Psoas muscle (tissue), 8 donors: Measurements from ENCODE around the gene PDAP1. TPM values are rescaled to one million over a fixed set of nuclear protein-coding genes. Genes with fewer than 3 reads are reported as not detected.
A peak's percentile ranks its signal among the peaks of the same experiment; 100 is the strongest.

Experiments
- ATAC-seq, 4 donors: fragments of 200-7000 bp; cut with Tn5 transposase; one replicate each; pipeline ENCODE4 v1.9.1; 2020; ENCODE audit warnings: moderate library complexity in 3 of 4, mild to moderate bottlenecking in 2 of 4
- DNase-seq, 2 donors: peaks; one replicate each; pipeline ENCODE4 v3.0.0-alpha.2; 2020
- H3K27ac ChIP-seq: fragments of 200-600 bp; one replicate; pipeline ENCODE4 v1.8.0; 2022
- H3K27me3 ChIP-seq, 3 donors: fragments of 200-600 bp in 1 of 3; one replicate each; pipeline versions ENCODE4 v1.6.1 to v1.8.0; 2013 to 2022; ENCODE audit warnings: low read length in 2 of 3, mild to moderate bottlenecking in 2 of 3, moderate library complexity in 1 of 3; ENCODE audit not compliant: insufficient read depth in 3 of 3
- H3K36me3 ChIP-seq, 2 donors: fragments of 200-600 bp in 1 of 2; one replicate each; pipeline versions ENCODE4 v1.6.1 to v1.8.0; 2013 to 2022; ENCODE audit warnings: low read depth in 1 of 2, mild to moderate bottlenecking in 1 of 2, moderate library complexity in 1 of 2; ENCODE audit not compliant: insufficient read depth in 1 of 2
- H3K4me1 ChIP-seq: fragments of 200-600 bp; one replicate; pipeline ENCODE4 v1.8.0; 2022
- H3K4me3 ChIP-seq: fragments of 200-600 bp; one replicate; pipeline ENCODE4 v1.8.0; 2022; ENCODE audit warnings: mild to moderate bottlenecking
- H3K9me3 ChIP-seq: fragments of 200-600 bp; one replicate; pipeline ENCODE4 v1.8.0; 2022
- CTCF ChIP-seq: fragments of 200-600 bp; IDR thresholded peaks from one replicate; pipeline ENCODE4 v1.8.0; 2022; ENCODE audit warnings: antibody characterized with exemption
- WGBS, 3 donors: extraction: QIAGEN DNeasy Blood & Tissue Kit; methylation state at CpG; one replicate each; pipeline versions ENCODE4 v1.1.6 to v1.1.7; 2013; 5-methylcytosine and 5-hydroxymethylcytosine counted together
- intact Hi-C, 2 donors: fragments of 100-400 bp; cut with DNase I; formaldehyde crosslinking; loops; one replicate each; pipeline versions ENCODE4 v1.11.0 to v1.14.2; 2022
- polyA plus RNA-seq, 3 donors: library from polyadenylated mRNA; stranded (reverse); fragments of 200-250 nt; gene quantifications; one replicate each; pipeline ENCODE4 v1.2.3, GENCODE V29; 2013
- total RNA-seq, 4 donors: library from RNA; stranded (reverse); fragmentation: NEBNext Ultra II Directional in 2 of 4; extraction: Animal tissue kit (Norgen Biotek cat#: 25700) in 2 of 4; gene quantifications; one replicate each; pipeline versions ENCODE4 v1.2.1 to v1.2.4, GENCODE V29; 2021 to 2023
- donor health status: healthy with polysubstance abuse.
- donor health status: DM: no; HTN: no; CAD: no; lungs with moderate emphysema.
- donor health status: Bipolar disorder and iron deficiency.
- donor health status: healthy.
- donor health status: DM: yes; HTN: yes; CAD: no.
- donor health status: DM: no; HTN: no; CAD: no.
- donor health status: DM: no; HTN: no; CAD: no.
- donor health status: DM: yes; HTN: yes; CAD: no.

Gene PDAP1
- total and polyA plus RNA-seq, 7 donors, result 131 to 437 (median 174) TPM

- Histone ChIP-seq H3K4me1 (peaks cover 23% of the 10 kb centered on the region), H3K4me3 (no peak overlapping the region), H3K9me3 (no peaks in the 10 kb centered on the region), H3K27ac (no peak overlapping the region), H3K27me3 (no peaks in the 10 kb centered on the region), H3K36me3 (peaks cover 13 to 65% of the 10 kb centered on the region in 2 donors)
- no peak for TF ChIP-seq CTCF
- 75 to 86% (median 79%) methylated on average over 5 of the region's 5 CpGs for WGBS, 3 donors
- DNase-seq, result no peak
- no peak for ATAC-seq
- intact Hi-C loops, result no loop called here
Observed at GRCh38 chr7:99403764-99404163, 4.6 kb downstream of the PDAP1 start.

DNA sequence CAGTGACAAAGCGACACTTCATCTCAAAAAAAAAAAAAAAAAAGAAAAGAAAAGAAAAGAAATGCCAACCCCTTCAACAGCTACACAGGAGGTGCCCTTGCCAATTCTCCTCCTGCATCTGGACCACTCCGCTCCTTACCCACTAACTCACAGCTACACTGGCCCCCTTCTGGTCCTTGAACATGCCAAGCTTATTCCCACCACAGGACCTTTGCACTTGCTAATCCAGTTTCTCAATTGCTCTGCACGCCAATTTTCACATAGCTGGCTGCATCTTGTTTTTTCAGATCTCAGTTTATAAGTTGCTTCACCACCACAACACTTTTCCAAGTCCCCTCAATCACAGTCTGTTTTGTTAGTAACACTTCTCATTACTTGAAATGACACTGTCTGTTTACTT is 5.5 kb downstream of the PDAP1 start:
- TF ChIP-seq CTCF, result no peak
- H3K27me3 ChIP-seq, result no peaks in the 10 kb centered on the region
- H3K27ac ChIP-seq, result no peak overlapping the region
- intact Hi-C loops, result no loop called here
- ATAC-seq, result no peak
- no peak overlapping the region for H3K4me3 ChIP-seq
- peaks cover 23% of the 10 kb centered on the region for H3K4me1 ChIP-seq
- WGBS, 3 donors, result 94 to 95% (median 94%) methylated on average over 2 to 3 of the region's 3 CpGs
- no peaks in the 10 kb centered on the region for H3K9me3 ChIP-seq
- peaks cover 15 to 74% of the 10 kb centered on the region in 2 donors for H3K36me3 ChIP-seq
- DNase-seq, result no peak

- Histone ChIP-seq H3K27me3 (no peaks in the 10 kb centered on the region), H3K36me3 (peaks cover 18 to 99% of the 10 kb centered on the region in 2 donors), H3K9me3 (no peaks in the 10 kb centered on the region), H3K4me3 (no peak overlapping the region), H3K27ac (no peak overlapping the region), H3K4me1 (peaks cover under 1% of the 10 kb centered on the region)
- peak in 2 of 4 donors; percentile 6 to 25 for ATAC-seq
- no peak for TF ChIP-seq CTCF
- intact Hi-C loops, result no loop called here
- DNase-seq, result no peak
- 34 to 64% (median 51%) methylated on average over 6 of the region's 6 CpGs for WGBS, 3 donors
Observed at GRCh38 chr7:99399597-99399996, 8.8 kb downstream of the PDAP1 start.

- no peak for DNase-seq
- WGBS, 3 donors, result 70 to 78% (median 75%) methylated on average over 5 of the region's 5 CpGs
- Histone ChIP-seq H3K27ac (no peak overlapping the region), H3K27me3 (no peaks in the 10 kb centered on the region), H3K9me3 (no peaks in the 10 kb centered on the region), H3K4me1 (no peaks in the 10 kb centered on the region), H3K4me3 (no peak overlapping the region), H3K36me3 (peaks cover 18 to 99% of the 10 kb centered on the region in 2 donors)
- no peak for TF ChIP-seq CTCF
- intact Hi-C loops, result no loop called here
- ATAC-seq, result peak in 1 of 4 donors; percentile 7
Observed at GRCh38 chr7:99398891-99399445, 9.4 kb downstream of the PDAP1 start.
